Measurements from ENCODE around the gene CDADC1.

DNA sequence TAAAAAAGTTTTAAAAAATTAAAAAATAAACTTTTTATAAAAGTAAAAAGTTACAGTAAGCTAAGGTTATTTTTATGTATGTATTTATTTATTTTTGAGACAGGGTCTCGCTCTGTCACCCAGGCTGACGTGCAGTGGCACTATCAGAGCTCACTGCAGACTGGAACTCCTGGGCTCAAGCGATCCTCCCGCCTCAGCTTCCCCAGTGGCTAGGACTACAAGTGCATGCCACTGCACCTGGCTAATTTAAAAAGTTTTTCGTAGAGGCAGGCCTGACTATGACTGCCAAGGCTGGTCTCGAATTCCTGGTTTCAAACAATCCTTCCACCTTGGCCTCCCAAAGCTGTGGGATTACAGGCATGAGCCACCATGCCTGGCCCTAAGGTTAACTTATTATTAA lies 64.1 kb downstream of the CDADC1 start:
- TF ChIP-seq, protein P1, sequence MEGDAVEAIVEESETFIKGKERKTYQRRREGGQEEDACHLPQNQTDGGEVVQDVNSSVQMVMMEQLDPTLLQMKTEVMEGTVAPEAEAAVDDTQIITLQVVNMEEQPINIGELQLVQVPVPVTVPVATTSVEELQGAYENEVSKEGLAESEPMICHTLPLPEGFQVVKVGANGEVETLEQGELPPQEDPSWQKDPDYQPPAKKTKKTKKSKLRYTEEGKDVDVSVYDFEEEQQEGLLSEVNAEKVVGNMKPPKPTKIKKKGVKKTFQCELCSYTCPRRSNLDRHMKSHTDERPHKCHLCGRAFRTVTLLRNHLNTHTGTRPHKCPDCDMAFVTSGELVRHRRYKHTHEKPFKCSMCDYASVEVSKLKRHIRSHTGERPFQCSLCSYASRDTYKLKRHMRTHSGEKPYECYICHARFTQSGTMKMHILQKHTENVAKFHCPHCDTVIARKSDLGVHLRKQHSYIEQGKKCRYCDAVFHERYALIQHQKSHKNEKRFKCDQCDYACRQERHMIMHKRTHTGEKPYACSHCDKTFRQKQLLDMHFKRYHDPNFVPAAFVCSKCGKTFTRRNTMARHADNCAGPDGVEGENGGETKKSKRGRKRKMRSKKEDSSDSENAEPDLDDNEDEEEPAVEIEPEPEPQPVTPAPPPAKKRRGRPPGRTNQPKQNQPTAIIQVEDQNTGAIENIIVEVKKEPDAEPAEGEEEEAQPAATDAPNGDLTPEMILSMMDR (IDR thresholded peaks at IDR 0.05) = no peak
- no peak for TF ChIP-seq POLR2A (IDR thresholded peaks at IDR 0.05)
